ENCODE data around the gene SYNCRIP. TPM values are rescaled to one million over a fixed set of nuclear protein-coding genes. Genes with fewer than 3 reads are reported as not detected.
"Not testable (repeated sequence)": the region's sequence is repeated elsewhere in the genome, so short reads cannot be mapped to it uniquely, and the experiment has no call there.

Gene SYNCRIP
- total RNA-seq, 1 donor = 59.4 TPM

DNA sequence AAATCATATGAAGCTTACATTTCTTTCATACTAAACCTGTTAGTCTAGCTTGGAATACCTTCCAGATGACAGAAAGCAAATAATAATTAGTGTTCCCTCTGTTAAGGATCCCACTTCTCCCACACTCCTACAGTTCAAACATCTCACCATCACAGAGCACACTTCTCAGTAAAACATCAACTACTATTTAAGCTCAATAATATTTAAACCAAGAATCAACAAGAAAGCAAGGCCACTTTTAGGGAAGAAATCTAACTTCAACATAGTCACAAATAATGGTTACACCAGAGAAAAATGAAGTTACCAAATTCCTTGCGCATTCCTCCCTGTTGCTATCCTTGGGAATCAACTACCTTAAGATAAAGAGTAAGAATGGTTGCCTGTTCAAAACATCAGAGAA lies 50.7 kb downstream of the SYNCRIP start:
- Histone ChIP-seq H3K4me3 (ENCODE audit: insufficient read depth, low read length) (peak overlapping the region; percentile 90), H3K4me2 (ENCODE audit: insufficient read depth, low read length) (peak overlapping the region; percentile 85), H3K36me3 (ENCODE audit: insufficient read depth, low read length) (no peaks in the 10 kb centered on the region), H3K27me3 (ENCODE audit: insufficient read depth, low read length) (no peaks in the 10 kb centered on the region), H3K79me2 (ENCODE audit: insufficient read depth, low read length) (peaks cover 56% of the 10 kb centered on the region), H4K20me1 (ENCODE audit: insufficient read depth, low read length) (peaks cover 13% of the 10 kb centered on the region), H3K4me1 (ENCODE audit: insufficient read depth, low read length) (peaks cover 10% of the 10 kb centered on the region), H3K27ac (ENCODE audit: low read depth, low read length) (no peak overlapping the region), H3K9me3 (ENCODE audit: low read depth, low read length) (no peaks in the 10 kb centered on the region), H2AFZ (ENCODE audit: low read length) (no peak overlapping the region)
- peak; percentile 57 for DNase-seq (ENCODE audit: insufficient read length, low spot score, missing footprints)
- TF ChIP-seq, protein P1, sequence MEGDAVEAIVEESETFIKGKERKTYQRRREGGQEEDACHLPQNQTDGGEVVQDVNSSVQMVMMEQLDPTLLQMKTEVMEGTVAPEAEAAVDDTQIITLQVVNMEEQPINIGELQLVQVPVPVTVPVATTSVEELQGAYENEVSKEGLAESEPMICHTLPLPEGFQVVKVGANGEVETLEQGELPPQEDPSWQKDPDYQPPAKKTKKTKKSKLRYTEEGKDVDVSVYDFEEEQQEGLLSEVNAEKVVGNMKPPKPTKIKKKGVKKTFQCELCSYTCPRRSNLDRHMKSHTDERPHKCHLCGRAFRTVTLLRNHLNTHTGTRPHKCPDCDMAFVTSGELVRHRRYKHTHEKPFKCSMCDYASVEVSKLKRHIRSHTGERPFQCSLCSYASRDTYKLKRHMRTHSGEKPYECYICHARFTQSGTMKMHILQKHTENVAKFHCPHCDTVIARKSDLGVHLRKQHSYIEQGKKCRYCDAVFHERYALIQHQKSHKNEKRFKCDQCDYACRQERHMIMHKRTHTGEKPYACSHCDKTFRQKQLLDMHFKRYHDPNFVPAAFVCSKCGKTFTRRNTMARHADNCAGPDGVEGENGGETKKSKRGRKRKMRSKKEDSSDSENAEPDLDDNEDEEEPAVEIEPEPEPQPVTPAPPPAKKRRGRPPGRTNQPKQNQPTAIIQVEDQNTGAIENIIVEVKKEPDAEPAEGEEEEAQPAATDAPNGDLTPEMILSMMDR (IDR thresholded peaks at IDR 0.05; ENCODE audit: extremely low read depth, low read depth, low read length) = no peak

DNA sequence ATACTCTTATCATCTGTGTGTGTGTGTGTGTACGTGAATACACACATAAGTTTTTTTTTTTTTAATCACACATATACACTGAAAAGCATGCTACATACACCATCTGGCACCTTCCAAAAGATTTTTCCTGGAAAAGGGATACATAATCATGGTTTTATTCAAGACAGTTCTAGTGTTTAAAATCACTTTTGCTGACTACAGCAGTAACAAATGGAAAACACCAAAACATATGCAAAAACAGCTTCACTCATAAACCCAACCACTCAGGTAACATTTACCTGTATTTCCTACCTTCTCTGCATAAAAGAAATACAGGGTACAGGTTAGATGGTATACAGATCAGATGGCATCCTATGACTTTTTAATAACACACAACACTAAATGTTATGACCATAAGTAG lies 51.5 kb downstream of the SYNCRIP start:
- H3K4me2 ChIP-seq (ENCODE audit: insufficient read depth, low read length) = no peak overlapping the region
- DNase-seq (ENCODE audit: insufficient read length, low spot score, missing footprints) = no peak
- H3K79me2 ChIP-seq (ENCODE audit: insufficient read depth, low read length) = peaks cover 63% of the 10 kb centered on the region
- H3K27ac ChIP-seq (ENCODE audit: low read depth, low read length) = no peak overlapping the region
- peaks cover 10% of the 10 kb centered on the region for H3K4me1 ChIP-seq (ENCODE audit: insufficient read depth, low read length)
- H3K4me3 ChIP-seq (ENCODE audit: insufficient read depth, low read length) = no peak overlapping the region
- no peaks in the 10 kb centered on the region for H3K27me3 ChIP-seq (ENCODE audit: insufficient read depth, low read length)
- TF ChIP-seq, protein P1 (IDR thresholded peaks at IDR 0.05; ENCODE audit: extremely low read depth, low read depth, low read length) = no peak
- H3K9me3 ChIP-seq (ENCODE audit: low read depth, low read length) = no peaks in the 10 kb centered on the region
- no peak overlapping the region for H2AFZ ChIP-seq (ENCODE audit: low read length)
- H4K20me1 ChIP-seq (ENCODE audit: insufficient read depth, low read length) = peaks cover 13% of the 10 kb centered on the region
- no peaks in the 10 kb centered on the region for H3K36me3 ChIP-seq (ENCODE audit: insufficient read depth, low read length)

DNA sequence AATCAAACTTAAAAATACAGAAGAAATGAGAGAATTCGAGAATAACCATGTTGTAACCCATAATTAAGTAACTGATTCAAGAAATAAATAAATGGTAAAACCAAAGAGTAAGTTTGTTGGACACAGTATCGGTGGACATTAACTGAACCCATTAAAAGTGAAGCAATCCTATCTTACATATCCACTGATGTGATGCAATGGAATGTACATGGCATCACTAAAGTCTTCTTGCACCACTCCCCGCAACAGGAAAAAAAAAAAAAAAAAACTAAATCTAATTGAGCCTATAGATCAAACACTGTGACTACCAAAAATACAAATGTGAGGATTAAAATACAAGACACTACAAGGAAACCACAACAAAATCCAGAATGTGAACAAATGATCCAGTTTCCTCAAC lies 56.9 kb downstream of the SYNCRIP start:
- Histone ChIP-seq H3K79me2 (ENCODE audit: insufficient read depth, low read length) (peaks cover 94% of the 10 kb centered on the region), H3K36me3 (ENCODE audit: insufficient read depth, low read length) (no peaks in the 10 kb centered on the region), H3K9me3 (ENCODE audit: low read depth, low read length) (no peaks in the 10 kb centered on the region), H4K20me1 (ENCODE audit: insufficient read depth, low read length) (peaks cover 13% of the 10 kb centered on the region), H3K27ac (ENCODE audit: low read depth, low read length) (no peak overlapping the region), H2AFZ (ENCODE audit: low read length) (no peak overlapping the region), H3K27me3 (ENCODE audit: insufficient read depth, low read length) (no peaks in the 10 kb centered on the region), H3K4me2 (ENCODE audit: insufficient read depth, low read length) (no peak overlapping the region), H3K4me3 (ENCODE audit: insufficient read depth, low read length) (no peak overlapping the region), H3K4me1 (ENCODE audit: insufficient read depth, low read length) (peaks cover 6% of the 10 kb centered on the region)
- no peak for DNase-seq (ENCODE audit: insufficient read length, low spot score, missing footprints)
- TF ChIP-seq, protein P1 (IDR thresholded peaks at IDR 0.05; ENCODE audit: extremely low read depth, low read depth, low read length) = no peak

DNA sequence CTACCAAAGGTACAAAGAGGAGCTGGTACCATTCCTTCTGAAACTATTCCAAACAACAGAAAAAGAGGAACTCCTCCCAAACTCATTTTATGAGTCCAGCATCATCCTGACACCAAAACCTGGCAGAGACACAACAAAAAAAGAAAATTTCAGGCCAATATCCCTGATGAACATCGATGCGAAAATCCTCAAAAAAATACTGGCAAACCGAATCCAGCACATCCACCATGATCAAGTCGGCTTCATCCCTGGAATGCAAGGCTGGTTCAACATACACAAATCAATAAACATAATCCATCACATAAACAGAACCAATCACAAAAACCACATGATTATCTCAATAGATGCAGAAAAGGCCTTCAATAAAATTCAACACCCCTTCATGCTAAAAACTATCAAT lies 59.9 kb downstream of the SYNCRIP start:
- not testable (repeated sequence) for H3K27me3 ChIP-seq (ENCODE audit: insufficient read depth, low read length); H3K4me3 ChIP-seq (ENCODE audit: insufficient read depth, low read length); H3K9me3 ChIP-seq (ENCODE audit: low read depth, low read length); DNase-seq (ENCODE audit: insufficient read length, low spot score, missing footprints); H2AFZ ChIP-seq (ENCODE audit: low read length); H3K36me3 ChIP-seq (ENCODE audit: insufficient read depth, low read length); H3K27ac ChIP-seq (ENCODE audit: low read depth, low read length); H3K4me2 ChIP-seq (ENCODE audit: insufficient read depth, low read length)
- Histone ChIP-seq H4K20me1 (ENCODE audit: insufficient read depth, low read length) (peaks cover 24% of the 10 kb centered on the region), H3K79me2 (ENCODE audit: insufficient read depth, low read length) (peaks cover 94% of the 10 kb centered on the region), H3K4me1 (ENCODE audit: insufficient read depth, low read length) (peaks cover 12% of the 10 kb centered on the region)

Data from osteoblast (primary cell).